Measurements from ENCODE around the gene PEAR1.

DNA sequence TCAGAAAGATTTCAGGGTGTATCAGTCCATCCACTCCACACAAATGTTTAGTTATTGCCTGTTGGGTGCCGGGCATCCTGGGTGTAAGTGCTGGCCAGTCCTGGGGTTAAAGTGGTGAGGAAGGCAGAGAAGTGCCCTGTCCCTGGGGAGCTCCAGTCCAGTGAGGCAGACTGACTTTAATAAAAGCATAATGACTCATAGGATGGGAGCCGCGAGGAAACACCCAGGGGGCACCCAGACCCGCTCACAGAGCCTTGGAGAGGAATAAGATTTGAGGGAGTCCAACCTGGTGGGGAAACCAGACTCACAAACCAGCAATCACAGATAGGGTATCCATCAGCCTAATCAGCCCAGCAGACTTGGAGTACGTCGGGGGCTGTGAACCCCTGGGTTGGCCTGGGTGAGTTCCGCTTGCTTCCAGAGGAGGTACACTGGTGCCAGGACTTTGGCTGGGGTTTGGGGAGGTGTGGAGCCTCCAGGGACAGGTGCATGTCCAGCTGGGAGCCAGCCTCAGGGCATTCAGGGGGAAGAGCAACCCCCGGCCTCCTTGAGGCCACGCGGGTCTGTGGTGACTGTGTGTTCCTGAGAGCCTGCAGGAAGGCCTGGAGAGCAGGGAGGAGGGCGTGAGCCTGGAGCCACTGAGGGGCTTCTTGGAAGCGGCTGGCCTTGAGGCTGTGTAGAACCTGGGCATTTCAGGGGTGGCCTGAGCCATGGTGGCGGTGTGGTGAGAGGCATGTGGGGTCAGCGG lies 3.7 kb downstream of the PEAR1 start:
- no peak for TF ChIP-seq CTCF (IDR thresholded peaks at IDR 0.05 in 2 of 3, conservative IDR thresholded peaks at IDR 0.05 in 1 of 3; ENCODE audit: borderline replicate concordance in 1 of 3, insufficient read depth in 1 of 3, low read depth in 2 of 3, low read length in 2 of 3)
- no peak for TF ChIP-seq EZH2 (IDR thresholded peaks at IDR 0.05)
- TF ChIP-seq JUND (IDR thresholded peaks at IDR 0.05), result no peak
- TF ChIP-seq POLR2A (IDR thresholded peaks at IDR 0.05; ENCODE audit: borderline replicate concordance, extremely low read depth, insufficient read depth, insufficient read length), result no peak
